HepG2 (cell line): ENCODE data around the gene CIITA. TPM values are rescaled to one million over a fixed set of nuclear protein-coding genes. Genes with fewer than 3 reads are reported as not detected.

Source experiments
- ATAC-seq: fragments of 200-7000 bp; cut with Tn5 transposase; 3 replicates; pipeline ENCODE4 v1.9.1; 2020; ENCODE audit warnings: mild to moderate bottlenecking, moderate library complexity
- BruUV-seq: library from RNA; stranded (reverse); fragments of 400-500 nt; replicated peaks from 2 replicates; lab custom pipeline; 2021; lab: Mats Ljungman, UMichigan
- CTCF ChIA-PET: fragments of 300-600 bp; formaldehyde crosslinking; extraction: SDS; loops from one replicate; lab custom pipeline; 2021; ENCODE audit warnings: low total read pairs, inconsistent platforms, low intra/inter-chr PET ratio; lab: Yijun Ruan, JAX
- POLR2A ChIA-PET: fragments of 350-600 bp; sonication (Branson Sonifier 250); formaldehyde crosslinking; loops from one replicate; lab custom pipeline; 2020; ENCODE audit warnings: antibody characterized with exemption, inconsistent platforms; lab: Yijun Ruan, JAX
- DNase-seq: peaks from one replicate; pipeline ENCODE4 v3.0.0-alpha.2; 2015; ENCODE audit warnings: low spot score
- FAIRE-seq: peaks from 3 replicates; lab custom pipeline; 2011; peaks lifted over from hg19 to GRCh38; lab: Jason Lieb, UNC
- H2AFZ ChIP-seq: one replicate; pipeline ENCODE4 v1.6.1; 2011; ENCODE audit warnings: low read length, inconsistent platforms
- H3K27ac ChIP-seq: fragments of 300-600 bp; 3 replicates; pipeline ENCODE4 v1.8.0; 2011; ENCODE audit warnings: mixed run types, mild to moderate bottlenecking, mixed read lengths, low read length, inconsistent platforms; ENCODE audit not compliant: insufficient read depth; ENCODE audit errors: extremely low read length
- H3K27me3 ChIP-seq, 2 experiments: fragments of 200-600 bp in 1 of 2; 2 replicates in 1 of 2; 3 replicates in 1 of 2; pipeline versions ENCODE4 v1.6.0 to v1.8.0; 2011; ENCODE audit warnings: low read length in 2 of 2, mild to moderate bottlenecking in 2 of 2, moderate library complexity in 2 of 2, inconsistent platforms in 1 of 2; ENCODE audit not compliant: insufficient read depth in 2 of 2, control insufficient read depth in 1 of 2
- H3K36me3 ChIP-seq, 2 experiments: fragments of 200-600 bp in 1 of 2; replicated peaks in 1 of 2; 2 replicates in 1 of 2; 3 replicates in 1 of 2; pipeline versions ENCODE4 v1.5.1 to v1.8.0; 2011; ENCODE audit warnings: low read length in 2 of 2, inconsistent platforms in 1 of 2; ENCODE audit not compliant: insufficient read depth in 2 of 2, control insufficient read depth in 1 of 2
- H3K4me1 ChIP-seq: 2 replicates; pipeline ENCODE4 v1.5.1; 2012; ENCODE audit warnings: low read length, inconsistent platforms; ENCODE audit not compliant: insufficient read depth
- H3K4me2 ChIP-seq: 2 replicates; pipeline ENCODE4 v1.6.0; 2011; ENCODE audit warnings: low read depth, low read length, inconsistent platforms
- H3K4me3 ChIP-seq, 3 experiments: fragments of 200-600 bp in 1 of 3; sonication (generic), shearing (Covaris generic) in 1 of 3; replicated peaks in 1 of 3; 2 replicates each; pipeline ENCODE4 v1.5.1; 2011 to 2016; ENCODE audit warnings: low read length in 3 of 3, inconsistent platforms in 2 of 3, low read depth in 2 of 3, mild to moderate bottlenecking in 2 of 3, control low read depth in 1 of 3, mixed read lengths in 1 of 3; ENCODE audit not compliant: insufficient read depth in 1 of 3
- H3K79me2 ChIP-seq: one replicate; pipeline ENCODE4 v1.6.1; 2011; ENCODE audit warnings: low read length, inconsistent platforms; ENCODE audit not compliant: insufficient read depth
- H3K9ac ChIP-seq: 2 replicates; pipeline ENCODE4 v1.6.0; 2011; ENCODE audit warnings: mild to moderate bottlenecking, low read depth, low read length, inconsistent platforms; ENCODE audit not compliant: insufficient read depth
- H3K9me3 ChIP-seq: 2 replicates; pipeline ENCODE4 v1.5.1; 2012; ENCODE audit warnings: mild to moderate bottlenecking, low read length
- H4K20me1 ChIP-seq: 2 replicates; pipeline ENCODE4 v1.6.0; 2011; ENCODE audit warnings: inconsistent platforms, mild to moderate bottlenecking, low read length, moderate library complexity; ENCODE audit not compliant: insufficient read depth
- CENPT ChIP-seq: sonication (generic); formaldehyde crosslinking; IDR thresholded peaks from 2 replicates; pipeline ENCODE4 v1.8.0; 2022; ENCODE audit warnings: low read depth, mild to moderate bottlenecking, moderate library complexity, missing genetic modification reagents
- HOMEZ ChIP-seq: IDR thresholded peaks from 2 replicates; pipeline ENCODE4 v1.6.1; 2016; ENCODE audit warnings: low read depth
- IRX3 ChIP-seq: sonication (generic); formaldehyde crosslinking; IDR thresholded peaks from 2 replicates; pipeline ENCODE4 v1.8.1; 2023; ENCODE audit warnings: mild to moderate bottlenecking, low read depth, missing genetic modification reagents, borderline replicate concordance
- KDM4B ChIP-seq: sonication (generic); formaldehyde crosslinking; IDR thresholded peaks from 2 replicates; pipeline ENCODE4 v1.4.0; 2020; ENCODE audit warnings: missing genetic modification reagents
- KLF6 ChIP-seq: IDR thresholded peaks from 2 replicates; pipeline ENCODE4 v1.8.0; 2016; ENCODE audit warnings: missing biosample characterization, missing genetic modification reagents
- TBP ChIP-seq: sonication (generic); formaldehyde crosslinking; IDR thresholded peaks from 2 replicates; pipeline ENCODE4 v1.5.0; 2020; ENCODE audit warnings: missing genetic modification reagents
- ZBTB49 ChIP-seq: sonication (generic); formaldehyde crosslinking; IDR thresholded peaks from 2 replicates; pipeline ENCODE4 v1.4.0; 2020; ENCODE audit warnings: missing genetic modification reagents, borderline replicate concordance
- ZNF75D ChIP-seq: sonication (generic); formaldehyde crosslinking; IDR thresholded peaks from 2 replicates; pipeline ENCODE4 v1.8.1; 2023; ENCODE audit warnings: missing genetic modification reagents, mild to moderate bottlenecking, borderline replicate concordance
- WGBS: methylation state at CpG from one replicate; pipeline ENCODE4 v1.1.6; 2017; ENCODE audit warnings: low lambda C conversion rate; 5-methylcytosine and 5-hydroxymethylcytosine counted together
- in situ Hi-C: cut with HindIII; loops from 2 replicates; pipeline ENCODE4 v1.10.0; 2017; ENCODE audit warnings: low pct_unique_long_range_greater_than_20kb; ENCODE audit not compliant: extremely low pct_ligation_motif_present
- intact Hi-C: fragments of 100-400 bp; cut with micrococcal nuclease; formaldehyde crosslinking; loops from one replicate; pipeline ENCODE4 v1.10.0; 2022; ENCODE audit not compliant: unreplicated experiment
- polyA plus RNA-seq, 8 experiments: library from polyadenylated mRNA; depleted of rRNA in 3 of 8; stranded (reverse) in 7 of 8; unstranded in 1 of 8; fragments of >200 nt; fragmentation: Illumina TruSeq in 4 of 8; extraction: Trizol in 4 of 8; gene quantifications; 2 replicates each; pipeline versions ENCODE4 v1.2.1 to v1.2.3, GENCODE V29; 2011 to 2016; ENCODE audit warnings: low read depth in 4 of 8, missing spikeins in 1 of 8, mixed read lengths in 1 of 8; ENCODE audit not compliant: insufficient read depth in 1 of 8
- total RNA-seq, 5 experiments: library from RNA; depleted of rRNA; stranded (reverse); fragments of >200 nt; fragmentation: Illumina TruSeq; extraction: Trizol; gene quantifications; 2 replicates each; pipeline ENCODE4 v1.2.3, GENCODE V29; 2016; ENCODE audit warnings: low read depth in 1 of 5
- TF ChIP-seq, protein P1 (sequence below): sonication (generic); formaldehyde crosslinking; IDR thresholded peaks from 2 replicates; pipeline ENCODE4 v1.4.0; 2020; ENCODE audit warnings: mild to moderate bottlenecking, missing genetic modification reagents
- TF ChIP-seq, protein P2 (sequence below): sonication (generic); formaldehyde crosslinking; IDR thresholded peaks from 2 replicates; pipeline ENCODE4 v1.5.1; 2020; ENCODE audit warnings: missing genetic modification reagents, mild to moderate bottlenecking, borderline replicate concordance
- TF ChIP-seq, protein P3 (sequence below): sonication (generic); formaldehyde crosslinking; IDR thresholded peaks from 2 replicates; pipeline ENCODE4 v1.8.0; 2022; ENCODE audit warnings: mild to moderate bottlenecking, missing genetic modification reagents, moderate library complexity

The CIITA gene
- total and polyA plus RNA-seq, 2 of the 13 experiments (the other 11 are each of a cell fraction or from before 2014, with no cell fraction given) = 0.08 to 0.09 TPM

DNA sequence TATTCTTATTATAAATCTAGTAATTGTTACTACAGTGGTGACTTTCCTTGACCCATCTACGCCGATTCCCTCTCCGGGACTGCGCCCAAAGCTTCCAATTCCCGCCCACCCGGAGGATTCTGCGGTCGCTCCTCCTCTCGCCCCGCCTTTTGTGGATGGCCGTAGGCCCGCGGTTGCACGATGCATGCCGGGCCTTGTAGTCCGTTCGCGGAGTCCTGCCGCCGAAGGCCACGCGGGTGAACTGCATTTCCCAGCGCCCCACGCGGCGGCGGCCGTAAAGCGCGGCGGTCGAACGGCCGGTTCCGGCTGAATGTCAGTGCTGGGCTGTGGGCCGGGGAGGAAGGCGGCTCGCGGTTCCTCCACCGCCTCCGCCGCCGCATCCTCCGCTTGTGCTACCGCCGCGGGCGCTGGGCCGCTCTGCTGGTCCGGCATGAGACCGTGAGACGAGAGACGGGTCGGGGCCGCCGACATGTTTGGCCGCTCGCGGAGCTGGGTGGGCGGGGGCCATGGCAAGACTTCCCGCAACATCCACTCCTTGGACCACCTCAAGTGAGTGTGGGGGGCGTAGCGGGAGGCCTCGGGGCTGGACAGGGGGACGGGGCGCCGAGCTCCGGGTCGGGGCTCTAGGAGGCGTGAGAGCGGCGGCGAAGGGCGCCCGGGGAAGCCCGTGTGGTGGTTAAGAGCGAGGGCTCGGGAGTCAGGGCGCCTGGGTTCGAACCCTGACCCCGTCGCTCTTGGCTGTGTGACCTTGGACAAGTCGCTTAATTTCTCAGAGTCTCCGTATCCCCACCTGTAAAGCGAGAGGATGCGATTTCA lies 67.5 kb downstream of the CIITA start, which contains the start of gene CLEC16A:
Gene CLEC16A (plus strand): TSS at position 316 of the 816 bp plus-strand sequence. CDS start 154 bp downstream, at position 470.
- H3K36me3 ChIP-seq = no peaks in the 10 kb centered on the region
- peaks cover 19% of the 10 kb centered on the region for H4K20me1 ChIP-seq
- peak; percentile 83 for ATAC-seq
- peak; percentile 97 for DNase-seq
- peaks cover 52% of the 10 kb centered on the region for H3K4me1 ChIP-seq
- no TSS peak for BruUV-seq
- WGBS = under 1% methylated on average over 77 of the region's 86 CpGs
- POLR2A ChIA-PET = interaction anchor here (1.1 to 2.0 kb wide), 5 partner anchors 18 to 311 kb away, joined by 4 to 10 read pairs (median 7); partner anchors contain the start of genes NUBP1 and SOCS1
- FAIRE-seq = peak; percentile 96
- H3K4me3 ChIP-seq = peak within 1 kb of the TSS; percentile 91 to 93 (median 92)
- peak within 1 kb of the TSS; percentile 8 for H2AFZ ChIP-seq
- peak within 1 kb of the TSS; percentile 98 for H3K4me2 ChIP-seq
- H3K79me2 ChIP-seq = peaks cover 42% of the 10 kb centered on the region
- CTCF ChIA-PET = no interaction called here
- in situ Hi-C loops (no loop called here), intact Hi-C loops (loop anchor here (1.0 kb wide), 1 partner anchor 25 kb away; no protein-coding TSS in a partner anchor)
- peak within 1 kb of the TSS; percentile 77 for H3K9ac ChIP-seq
- H3K27me3 ChIP-seq = no peaks in the 10 kb centered on the region; a peak in 1 of 5 replicates
- peak within 1 kb of the TSS; percentile 24 for H3K27ac ChIP-seq
- no peaks in the 10 kb centered on the region for H3K9me3 ChIP-seq
- TF ChIP-seq ZNF75D (CRISPR knock-in tag) (no peak), ZBTB49 (no peak), KLF6 (CRISPR knock-in tag) (peak; percentile 97), IRX3 (no peak; the same call in 1 of the 2 replicates), TBP (CRISPR knock-in tag) (peak; percentile 100), HOMEZ (CRISPR knock-in tag) (peak; percentile 84), CENPT (CRISPR knock-in tag) (no peak), KDM4B (CRISPR knock-in tag) (peak; percentile 98)
- TF ChIP-seq, protein P1, sequence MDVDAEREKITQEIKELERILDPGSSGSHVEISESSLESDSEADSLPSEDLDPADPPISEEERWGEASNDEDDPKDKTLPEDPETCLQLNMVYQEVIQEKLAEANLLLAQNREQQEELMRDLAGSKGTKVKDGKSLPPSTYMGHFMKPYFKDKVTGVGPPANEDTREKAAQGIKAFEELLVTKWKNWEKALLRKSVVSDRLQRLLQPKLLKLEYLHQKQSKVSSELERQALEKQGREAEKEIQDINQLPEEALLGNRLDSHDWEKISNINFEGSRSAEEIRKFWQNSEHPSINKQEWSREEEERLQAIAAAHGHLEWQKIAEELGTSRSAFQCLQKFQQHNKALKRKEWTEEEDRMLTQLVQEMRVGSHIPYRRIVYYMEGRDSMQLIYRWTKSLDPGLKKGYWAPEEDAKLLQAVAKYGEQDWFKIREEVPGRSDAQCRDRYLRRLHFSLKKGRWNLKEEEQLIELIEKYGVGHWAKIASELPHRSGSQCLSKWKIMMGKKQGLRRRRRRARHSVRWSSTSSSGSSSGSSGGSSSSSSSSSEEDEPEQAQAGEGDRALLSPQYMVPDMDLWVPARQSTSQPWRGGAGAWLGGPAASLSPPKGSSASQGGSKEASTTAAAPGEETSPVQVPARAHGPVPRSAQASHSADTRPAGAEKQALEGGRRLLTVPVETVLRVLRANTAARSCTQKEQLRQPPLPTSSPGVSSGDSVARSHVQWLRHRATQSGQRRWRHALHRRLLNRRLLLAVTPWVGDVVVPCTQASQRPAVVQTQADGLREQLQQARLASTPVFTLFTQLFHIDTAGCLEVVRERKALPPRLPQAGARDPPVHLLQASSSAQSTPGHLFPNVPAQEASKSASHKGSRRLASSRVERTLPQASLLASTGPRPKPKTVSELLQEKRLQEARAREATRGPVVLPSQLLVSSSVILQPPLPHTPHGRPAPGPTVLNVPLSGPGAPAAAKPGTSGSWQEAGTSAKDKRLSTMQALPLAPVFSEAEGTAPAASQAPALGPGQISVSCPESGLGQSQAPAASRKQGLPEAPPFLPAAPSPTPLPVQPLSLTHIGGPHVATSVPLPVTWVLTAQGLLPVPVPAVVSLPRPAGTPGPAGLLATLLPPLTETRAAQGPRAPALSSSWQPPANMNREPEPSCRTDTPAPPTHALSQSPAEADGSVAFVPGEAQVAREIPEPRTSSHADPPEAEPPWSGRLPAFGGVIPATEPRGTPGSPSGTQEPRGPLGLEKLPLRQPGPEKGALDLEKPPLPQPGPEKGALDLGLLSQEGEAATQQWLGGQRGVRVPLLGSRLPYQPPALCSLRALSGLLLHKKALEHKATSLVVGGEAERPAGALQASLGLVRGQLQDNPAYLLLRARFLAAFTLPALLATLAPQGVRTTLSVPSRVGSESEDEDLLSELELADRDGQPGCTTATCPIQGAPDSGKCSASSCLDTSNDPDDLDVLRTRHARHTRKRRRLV = peak; percentile 76; the same call in 1 of the 2 replicates
- TF ChIP-seq, protein P2, sequence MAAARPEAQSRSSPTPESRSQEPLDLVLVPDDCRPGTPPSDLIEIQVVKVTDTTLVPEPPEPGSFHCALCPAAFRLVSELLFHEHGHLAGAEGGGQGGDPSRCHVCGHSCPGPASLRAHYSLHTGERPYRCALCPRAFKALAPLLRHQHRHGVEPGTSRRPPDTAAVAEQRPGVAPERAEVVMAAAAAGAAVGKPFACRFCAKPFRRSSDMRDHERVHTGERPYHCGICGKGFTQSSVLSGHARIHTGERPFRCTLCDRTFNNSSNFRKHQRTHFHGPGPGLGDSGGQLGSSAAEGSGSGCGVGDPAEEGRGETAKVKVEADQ = peak; percentile 93; the same call in 1 of the 2 replicates
- TF ChIP-seq, protein P3, sequence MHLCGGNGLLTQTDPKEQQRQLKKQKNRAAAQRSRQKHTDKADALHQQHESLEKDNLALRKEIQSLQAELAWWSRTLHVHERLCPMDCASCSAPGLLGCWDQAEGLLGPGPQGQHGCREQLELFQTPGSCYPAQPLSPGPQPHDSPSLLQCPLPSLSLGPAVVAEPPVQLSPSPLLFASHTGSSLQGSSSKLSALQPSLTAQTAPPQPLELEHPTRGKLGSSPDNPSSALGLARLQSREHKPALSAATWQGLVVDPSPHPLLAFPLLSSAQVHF (CRISPR knock-in tag) = no peak
